Uterus (tissue), 4 donors: ENCODE measurements around the gene PAX2. TPM values are rescaled to one million over a fixed set of nuclear protein-coding genes. Genes with fewer than 3 reads are reported as not detected.

Experiments
- DNase-seq, 2 donors: peaks; one replicate each; pipeline ENCODE4 v3.0.0-alpha.2; 2019 to 2020
- H3K27ac ChIP-seq, 2 donors: fragments of 200-600 bp; sonication (generic); 1 replicate in 1 of 2; 2 replicates in 1 of 2; pipeline ENCODE4 v1.5.1; 2016 to 2018
- H3K27me3 ChIP-seq, 2 donors: fragments of 200-600 bp; sonication (generic); one replicate each; pipeline ENCODE4 v1.5.1; 2018 to 2019; ENCODE audit warnings: control low read depth in 1 of 2
- H3K36me3 ChIP-seq, 2 donors: fragments of 200-600 bp; sonication (generic); one replicate each; pipeline ENCODE4 v1.5.1; 2019; ENCODE audit warnings: control low read depth in 1 of 2
- H3K4me1 ChIP-seq, 2 donors: fragments of 200-600 bp; sonication (generic); one replicate each; pipeline ENCODE4 v1.5.1; 2018 to 2019; ENCODE audit warnings: control low read depth in 1 of 2
- H3K4me3 ChIP-seq, 2 donors: fragments of 200-600 bp; sonication (generic); 1 replicate in 1 of 2; 2 replicates in 1 of 2; pipeline ENCODE4 v1.5.1; 2018 to 2019; ENCODE audit warnings: mild to moderate bottlenecking in 1 of 2
- H3K9me3 ChIP-seq, 2 donors: fragments of 200-600 bp; sonication (generic); one replicate each; pipeline ENCODE4 v1.5.1; 2019; ENCODE audit warnings: control low read depth in 1 of 2
- POLR2A ChIP-seq, 2 donors: fragments of 450-650 bp; IDR thresholded peaks; one replicate each; pipeline ENCODE4 v1.6.1; 2016; ENCODE audit warnings: antibody characterized with exemption in 2 of 2, mild to moderate bottlenecking in 1 of 2, moderate library complexity in 1 of 2
- intact Hi-C: fragments of 100-400 bp; cut with DNase I; formaldehyde crosslinking; loops from one replicate; pipeline ENCODE4 v1.15.1; 2023; ENCODE audit warnings: low total_unique reads
- total RNA-seq, 4 donors: library from RNA; depleted of rRNA in 3 of 4; stranded (reverse); fragments of >200 nt in 3 of 4; gene quantifications; one replicate each; pipeline versions ENCODE4 v1.1.0 to v1.2.4, GENCODE V29; 2014 to 2023
- TF ChIP-seq, protein P1 (sequence below), 4 experiments: fragments of 200-600 bp in 2 of 4; fragments of 450-650 bp in 2 of 4; sonication (generic) in 2 of 4; IDR thresholded peaks; one replicate each; pipeline ENCODE4 v1.5.1; 2016 to 2019; ENCODE audit warnings: antibody characterized with exemption in 4 of 4, mild to moderate bottlenecking in 2 of 4, moderate library complexity in 1 of 4
- donor health status: DM: yes; HTN: yes; CAD: no.

PAX2 gene
- total RNA-seq, 4 donors from 2014 or later = 0.64 to 39.7 (median 21.3) TPM; not detected in 1

DNA sequence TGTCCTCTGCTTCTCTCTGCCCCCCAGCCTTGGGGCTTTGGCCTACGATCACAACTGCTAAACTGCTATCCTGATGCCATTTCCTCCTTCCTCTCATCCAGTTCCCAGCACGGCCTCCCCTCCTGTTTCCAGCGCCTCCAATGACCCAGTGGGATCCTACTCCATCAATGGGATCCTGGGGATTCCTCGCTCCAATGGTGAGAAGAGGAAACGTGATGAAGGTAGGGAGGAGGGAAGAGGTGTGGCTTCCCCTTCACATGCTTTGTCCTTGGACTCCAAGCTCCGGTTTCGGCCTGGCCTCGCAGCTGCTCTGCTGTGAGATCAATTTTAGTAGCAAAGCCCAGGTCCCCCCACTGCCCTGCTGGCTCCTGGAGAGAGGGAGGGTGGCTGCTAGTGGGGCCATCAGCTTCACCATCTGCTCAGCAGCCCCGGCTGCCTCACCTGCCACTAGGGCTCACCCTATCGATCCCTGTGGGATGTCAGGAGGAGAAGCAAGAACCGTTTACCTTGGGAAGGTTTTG, 35.8 kb downstream of the PAX2 start:
- DNase-seq = no peak
- Histone ChIP-seq H3K36me3 (no peaks in the 10 kb centered on the region), H3K4me1 (no peaks in the 10 kb centered on the region), H3K27ac (no peak overlapping the region), H3K9me3 (no peaks in the 10 kb centered on the region), H3K27me3 (no peaks in the 10 kb centered on the region), H3K4me3 (no peak overlapping the region)
- intact Hi-C loops = no loop called here
- TF ChIP-seq, protein P1, sequence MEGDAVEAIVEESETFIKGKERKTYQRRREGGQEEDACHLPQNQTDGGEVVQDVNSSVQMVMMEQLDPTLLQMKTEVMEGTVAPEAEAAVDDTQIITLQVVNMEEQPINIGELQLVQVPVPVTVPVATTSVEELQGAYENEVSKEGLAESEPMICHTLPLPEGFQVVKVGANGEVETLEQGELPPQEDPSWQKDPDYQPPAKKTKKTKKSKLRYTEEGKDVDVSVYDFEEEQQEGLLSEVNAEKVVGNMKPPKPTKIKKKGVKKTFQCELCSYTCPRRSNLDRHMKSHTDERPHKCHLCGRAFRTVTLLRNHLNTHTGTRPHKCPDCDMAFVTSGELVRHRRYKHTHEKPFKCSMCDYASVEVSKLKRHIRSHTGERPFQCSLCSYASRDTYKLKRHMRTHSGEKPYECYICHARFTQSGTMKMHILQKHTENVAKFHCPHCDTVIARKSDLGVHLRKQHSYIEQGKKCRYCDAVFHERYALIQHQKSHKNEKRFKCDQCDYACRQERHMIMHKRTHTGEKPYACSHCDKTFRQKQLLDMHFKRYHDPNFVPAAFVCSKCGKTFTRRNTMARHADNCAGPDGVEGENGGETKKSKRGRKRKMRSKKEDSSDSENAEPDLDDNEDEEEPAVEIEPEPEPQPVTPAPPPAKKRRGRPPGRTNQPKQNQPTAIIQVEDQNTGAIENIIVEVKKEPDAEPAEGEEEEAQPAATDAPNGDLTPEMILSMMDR (IDR thresholded peaks at IDR 0.05) = no peak
- TF ChIP-seq POLR2A (IDR thresholded peaks at IDR 0.05) = no peak

- DNase-seq = no peak
- Histone ChIP-seq H3K27ac (no peak overlapping the region), H3K36me3 (no peaks in the 10 kb centered on the region), H3K27me3 (no peaks in the 10 kb centered on the region), H3K9me3 (no peaks in the 10 kb centered on the region), H3K4me1 (no peaks in the 10 kb centered on the region), H3K4me3 (no peak overlapping the region)
- intact Hi-C loops = no loop called here
- TF ChIP-seq, protein P1 (IDR thresholded peaks at IDR 0.05) = no peak
Measured at GRCh38 chr10:100782461-100783244, 37.3 kb downstream of the PAX2 start.

- intact Hi-C loops = no loop called here
- H3K9me3 ChIP-seq = no peaks in the 10 kb centered on the region
- no peak overlapping the region for H3K4me3 ChIP-seq
- no peaks in the 10 kb centered on the region for H3K27me3 ChIP-seq
- H3K4me1 ChIP-seq = no peaks in the 10 kb centered on the region
- no peaks in the 10 kb centered on the region for H3K36me3 ChIP-seq
- H3K27ac ChIP-seq = no peak overlapping the region
- TF ChIP-seq, protein P1 (IDR thresholded peaks at IDR 0.05) = no peak
- no peak for TF ChIP-seq POLR2A (IDR thresholded peaks at IDR 0.05)
- no peak for DNase-seq
Measured at GRCh38 chr10:100784126-100784525, 38.7 kb downstream of the PAX2 start.

- DNase-seq = no peak
- H3K27ac ChIP-seq = no peak overlapping the region
- intact Hi-C loops = no loop called here
- H3K4me1 ChIP-seq = no peaks in the 10 kb centered on the region
- no peak for TF ChIP-seq POLR2A (IDR thresholded peaks at IDR 0.05)
- TF ChIP-seq, protein P1 (IDR thresholded peaks at IDR 0.05) = no peak
- no peaks in the 10 kb centered on the region for H3K27me3 ChIP-seq
- no peak overlapping the region for H3K4me3 ChIP-seq
- no peaks in the 10 kb centered on the region for H3K36me3 ChIP-seq
- H3K9me3 ChIP-seq = no peaks in the 10 kb centered on the region
Measured at GRCh38 chr10:100786591-100786990, 41.2 kb downstream of the PAX2 start.
